HG03521 (cell line): ENCODE data around the gene TDRD9.

Experiments
- ATAC-seq: cut with Tn5 transposase; IDR thresholded peaks from one replicate; pipeline ENCODE4 v1.9.1; 2021; ENCODE audit warnings: mild to moderate bottlenecking, moderate library complexity; ENCODE audit not compliant: unreplicated experiment

TDRD9 gene

DNA sequence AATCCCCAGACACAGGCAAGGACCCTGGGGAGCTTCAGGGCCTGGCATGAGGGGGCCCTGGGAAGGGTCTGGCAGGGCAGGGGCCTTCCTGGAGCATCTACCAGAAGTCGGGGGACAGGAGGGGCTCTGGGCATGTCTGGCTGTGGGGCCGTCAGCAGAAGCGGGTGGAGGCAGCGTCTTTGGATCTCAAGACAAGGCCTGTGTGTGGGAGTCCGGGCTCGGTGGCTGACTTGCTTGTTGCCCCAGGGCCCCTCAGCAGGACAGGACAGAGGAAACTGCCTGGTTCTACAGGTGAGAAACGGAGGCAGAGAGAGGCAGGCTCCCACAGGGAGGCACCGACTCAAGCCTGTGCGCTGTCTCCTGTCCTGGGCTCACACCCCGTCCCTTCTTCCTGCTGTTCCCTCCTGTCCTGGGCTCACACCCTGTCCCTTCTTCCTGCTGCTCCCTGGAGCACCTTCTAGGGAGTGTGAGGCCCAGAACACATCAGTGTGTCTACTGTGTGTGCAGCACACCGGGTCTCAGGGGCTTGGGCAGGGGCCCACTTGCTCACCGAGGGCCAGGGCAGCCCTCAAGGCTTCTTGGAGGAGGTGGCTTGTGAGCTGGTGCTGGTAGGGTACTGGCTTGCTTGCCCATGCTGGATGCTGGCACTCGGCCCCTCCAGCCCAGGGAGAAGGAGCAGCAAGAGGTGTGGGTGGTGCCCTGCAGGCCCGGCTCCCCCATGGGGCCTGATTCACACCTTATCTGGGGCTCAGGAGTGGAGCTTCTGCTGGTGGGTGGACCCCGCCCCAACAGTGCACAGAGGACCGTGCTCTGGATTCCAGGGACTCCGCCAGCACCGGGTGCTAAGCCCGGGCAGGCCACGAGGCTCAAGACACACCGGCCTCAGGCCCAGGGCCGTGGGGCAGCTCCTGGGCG is 172.2 kb downstream of the TDRD9 start:
- ATAC-seq, result no peak

GRCh38 chr14:104101086-104101621 is 172.9 kb downstream of the TDRD9 start:
- ATAC-seq, result no peak

GRCh38 chr14:104101651-104102281 is 173.5 kb downstream of the TDRD9 start:
- ATAC-seq, result no peak
